Measurements from ENCODE around the gene ADAMTSL5. TPM values are rescaled to one million over a fixed set of nuclear protein-coding genes. Genes with fewer than 3 reads are reported as not detected.

ADAMTSL5 gene
- total and polyA plus RNA-seq, 2 of the 8 experiments (the other 6 are each of a cell fraction or from before 2014, with no cell fraction given) = 0.82 to 0.99 TPM

DNA sequence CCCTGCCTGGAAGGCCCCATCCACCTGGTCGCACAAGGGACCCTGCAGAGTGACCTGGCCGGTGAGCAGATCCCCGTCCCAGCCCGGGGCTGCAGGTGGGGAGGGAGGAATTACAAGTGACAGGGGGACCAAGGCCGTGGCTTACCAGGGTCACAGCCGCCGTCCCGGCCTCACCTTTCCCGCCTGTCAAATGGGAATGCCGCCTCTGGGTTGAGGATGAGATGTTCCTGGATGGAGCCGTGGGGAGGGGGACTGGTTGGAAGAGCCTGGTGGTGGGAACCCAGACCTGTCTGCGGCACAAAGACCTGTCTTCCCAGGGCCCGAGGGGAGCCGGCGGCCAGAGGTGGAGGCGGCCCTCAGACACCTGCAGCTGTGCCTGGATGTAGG lies 16.6 kb upstream of the ADAMTSL5 start:
- Histone ChIP-seq H3K18ac (ENCODE audit: extremely low read depth, low read length) (no peak overlapping the region), H3K79me2 (ENCODE audit: control insufficient read depth in 1 of 2, insufficient read depth in 2 of 2, low read length in 2 of 2) (no peaks in the 10 kb centered on the region), H2BK5ac (ENCODE audit: low read depth, low read length) (no peak overlapping the region), H3K79me1 (ENCODE audit: low read depth, low read length) (no peaks in the 10 kb centered on the region), H3K27ac (ENCODE audit: low read depth, low read length) (no peak overlapping the region), H2AK5ac (ENCODE audit: low read depth, low read length) (no peak overlapping the region), H3K4me2 (ENCODE audit: insufficient read depth in 1 of 2, low read depth in 2 of 2, low read length in 2 of 2) (no peak overlapping the region), H2BK12ac (ENCODE audit: low read depth, low read length) (no peak overlapping the region), H3K4me1 (replicated peaks in 1 of 4; ENCODE audit: control insufficient read depth in 3 of 4, insufficient read depth in 4 of 4, low read length in 3 of 4) (peaks cover 0 to under 1% (median 0%) of the 10 kb centered on the region in 4 experiments; a peak in 1 of 7 replicates), H3K4me3 (ENCODE audit: extremely low read depth in 1 of 4, insufficient read depth in 2 of 4, low read depth in 3 of 4, low read length in 4 of 4) (no peak overlapping the region), H3K4ac (replicated peaks; ENCODE audit: insufficient read length, low read depth, low read length) (no peak overlapping the region), H3K23ac (ENCODE audit: insufficient read length) (no peak overlapping the region), H3K56ac (replicated peaks; ENCODE audit: insufficient read length, low read depth, low read length) (no peak overlapping the region), H2BK15ac (ENCODE audit: low read length) (no peak overlapping the region), H4K8ac (ENCODE audit: extremely low read depth, insufficient read depth, low read length) (no peak overlapping the region), H4K20me1 (replicated peaks in 1 of 2; ENCODE audit: control insufficient read depth in 1 of 2, insufficient read depth in 2 of 2, low read length in 2 of 2) (peaks cover 7 to 12% of the 10 kb centered on the region in 2 experiments), H3K23me2 (ENCODE audit: low read depth, low read length) (peaks cover 3% of the 10 kb centered on the region; the same call in 1 of the 2 replicates), H3K9ac (replicated peaks in 1 of 4; ENCODE audit: extremely low read depth in 1 of 4, low read depth in 3 of 4, low read length in 3 of 4) (no peak overlapping the region), H3K36me3 (ENCODE audit: control insufficient read depth in 2 of 4, insufficient read depth in 4 of 4, low read length in 3 of 4) (no peaks in the 10 kb centered on the region; a peak in 1 of 8 replicates), H2AFZ (ENCODE audit: low read length) (no peak overlapping the region), H3K27me3 (replicated peaks in 1 of 4; ENCODE audit: control insufficient read depth in 3 of 4, extremely low read depth in 1 of 4, insufficient read depth in 3 of 4, low read length in 3 of 4) (peaks cover 9 to 15% (median 13%) of the 10 kb centered on the region in 4 experiments), H4K5ac (ENCODE audit: insufficient read length, low read depth, low read length) (no peak overlapping the region), H4K91ac (replicated peaks; ENCODE audit: insufficient read length, low read length) (no peak overlapping the region), H3K14ac (ENCODE audit: insufficient read length) (no peak overlapping the region), H2BK20ac (ENCODE audit: low read length) (no peak overlapping the region), H2BK120ac (replicated peaks; ENCODE audit: low read depth, low read length) (no peak overlapping the region), H3K9me3 (ENCODE audit: insufficient read depth in 2 of 2, low read depth in 1 of 2, low read length in 1 of 2) (no peaks in the 10 kb centered on the region)
- DNase-seq (ENCODE audit: low read depth in 1 of 2, low spot score in 2 of 2) = peak in 1 of 2 experiments; percentile 41
- FAIRE-seq = no peak
- ChIA-PET CTCF (ENCODE audit: partially characterized antibody) (no interaction called here), POLR2A (ENCODE audit: partially characterized antibody) (no interaction called here)
- WGBS, 2 experiments (ENCODE audit: extremely low coverage in 1 of 2, insufficient coverage in 1 of 2, insufficient read length in 1 of 2, insufficient replicate concordance in 2 of 2, low coverage in 1 of 2, low lambda C conversion rate in 2 of 2, missing lambda C conversion rate in 1 of 2) = 89% methylated on average over 16 of the region's 16 CpGs; no CpG with 5 or more reads in 1 of the 2 experiments
- TF ChIP-seq TCF12 (IDR thresholded peaks at IDR 0.05; ENCODE audit: low read depth, low read length) = no peak
- TF ChIP-seq TAF1 (IDR thresholded peaks at IDR 0.05; ENCODE audit: low read depth, low read length) = no peak
- TF ChIP-seq CEBPB (IDR thresholded peaks at IDR 0.05; ENCODE audit: low read depth, low read length) = no peak
- TF ChIP-seq TBP (IDR thresholded peaks at IDR 0.05; ENCODE audit: low read depth, low read length) = no peak
- TF ChIP-seq, protein P1, sequence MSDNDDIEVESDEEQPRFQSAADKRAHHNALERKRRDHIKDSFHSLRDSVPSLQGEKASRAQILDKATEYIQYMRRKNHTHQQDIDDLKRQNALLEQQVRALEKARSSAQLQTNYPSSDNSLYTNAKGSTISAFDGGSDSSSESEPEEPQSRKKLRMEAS (IDR thresholded peaks at IDR 0.05) = no peak
- TF ChIP-seq GTF2F1 (IDR thresholded peaks at IDR 0.05; ENCODE audit: borderline replicate concordance, low read depth, low read length) = no peak
- no peak for TF ChIP-seq SP4 (IDR thresholded peaks at IDR 0.05; ENCODE audit: low read length)
- TF ChIP-seq KDM4A (IDR thresholded peaks at IDR 0.05; ENCODE audit: low read depth, low read length, severe bottlenecking) = no peak
- TF ChIP-seq FOSL1 (IDR thresholded peaks at IDR 0.05; ENCODE audit: insufficient read depth, low read depth, low read length) = no peak
- no peak for TF ChIP-seq RFX5 (IDR thresholded peaks at IDR 0.05; ENCODE audit: borderline replicate concordance, low read depth, low read length)
- TF ChIP-seq TEAD4 (IDR thresholded peaks at IDR 0.05; ENCODE audit: low read depth, low read length) = no peak
